Panc1 (cell line): Measurements from ENCODE around the gene HGFAC.

Source experiments
- CTCF ChIP-seq: fragments of 450-650 bp; IDR thresholded peaks from 2 replicates; pipeline ENCODE4 v1.5.1; 2017; ENCODE audit warnings: mild to moderate bottlenecking
- REST ChIP-seq, 2 experiments: IDR thresholded peaks; 2 replicates each; pipeline ENCODE4 v1.6.1; 2011 to 2012; ENCODE audit warnings: low read depth in 2 of 2, control low read depth in 1 of 2, low read length in 1 of 2, mild to moderate bottlenecking in 1 of 2, moderate library complexity in 1 of 2; ENCODE audit not compliant: insufficient read depth in 1 of 2
- TCF7L2 ChIP-seq: IDR thresholded peaks from 2 replicates; pipeline ENCODE4 v1.6.1; 2011; ENCODE audit warnings: mild to moderate bottlenecking, low read depth, low read length, inconsistent platforms

- no peak for TF ChIP-seq CTCF
- TF ChIP-seq REST (IDR thresholded peaks at IDR 0.05; ENCODE audit: insufficient read depth in 1 of 2, low read depth in 2 of 2, low read length in 1 of 2) = no peak
- no peak for TF ChIP-seq TCF7L2
Observed at GRCh38 chr4:3419836-3420605, 21.7 kb upstream of the HGFAC start.
